Suppressor macrophage treated with lipopolysaccharide for 4 hours (primary cell): ENCODE data around the gene VBP1.
A peak's percentile ranks its signal among the peaks of the same experiment; 100 is the strongest.
"Not testable (repeated sequence)": the region's sequence is repeated elsewhere in the genome, so short reads cannot be mapped to it uniquely, and the experiment has no call there.

Source experiments
- DNase-seq: peaks from one replicate; pipeline ENCODE4 v3.0.0-alpha.2; 2020

The VBP1 gene, protein sequence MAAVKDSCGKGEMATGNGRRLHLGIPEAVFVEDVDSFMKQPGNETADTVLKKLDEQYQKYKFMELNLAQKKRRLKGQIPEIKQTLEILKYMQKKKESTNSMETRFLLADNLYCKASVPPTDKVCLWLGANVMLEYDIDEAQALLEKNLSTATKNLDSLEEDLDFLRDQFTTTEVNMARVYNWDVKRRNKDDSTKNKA

DNA sequence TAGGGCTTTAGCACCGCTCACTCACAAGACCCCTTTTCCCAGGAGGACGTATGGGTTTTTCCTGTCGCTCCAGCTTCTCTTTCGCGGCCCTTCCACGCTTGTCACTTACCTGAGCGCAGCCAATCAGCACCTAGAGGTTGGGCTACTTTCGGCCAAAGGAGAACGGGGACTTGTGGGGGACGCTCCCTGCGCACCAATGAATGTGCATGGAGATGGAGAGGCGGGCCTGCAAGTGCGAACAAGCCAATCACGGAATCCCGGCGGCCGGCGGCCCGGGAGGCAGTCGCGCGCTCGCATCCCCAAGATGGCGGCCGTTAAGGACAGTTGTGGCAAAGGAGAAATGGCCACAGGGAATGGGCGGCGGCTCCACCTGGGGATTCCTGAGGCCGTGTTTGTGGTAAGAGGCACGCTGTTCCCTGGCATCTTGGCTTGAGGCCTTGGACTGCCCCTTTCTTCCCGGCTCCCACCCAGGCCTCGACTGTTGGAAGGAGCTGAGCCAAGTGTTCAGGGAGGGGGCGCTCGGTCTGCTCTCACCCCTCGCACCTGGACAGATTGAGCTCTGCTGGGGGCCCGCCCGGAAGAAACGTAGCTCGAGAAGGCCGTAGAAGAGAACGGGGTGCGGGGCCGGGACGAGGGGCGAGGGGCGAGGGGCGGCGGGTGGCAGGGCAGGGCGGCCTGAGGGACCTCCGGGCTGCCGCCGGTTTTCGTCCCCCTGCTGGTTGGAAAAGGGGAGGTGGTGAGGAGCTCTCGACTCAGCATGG lies at the start of gene VBP1:
VBP1 (plus strand) TSS at position 282 of the 761 bp plus-strand sequence; CDS start at position 305, 23 bp downstream.
- peak; percentile 90 for DNase-seq

DNA sequence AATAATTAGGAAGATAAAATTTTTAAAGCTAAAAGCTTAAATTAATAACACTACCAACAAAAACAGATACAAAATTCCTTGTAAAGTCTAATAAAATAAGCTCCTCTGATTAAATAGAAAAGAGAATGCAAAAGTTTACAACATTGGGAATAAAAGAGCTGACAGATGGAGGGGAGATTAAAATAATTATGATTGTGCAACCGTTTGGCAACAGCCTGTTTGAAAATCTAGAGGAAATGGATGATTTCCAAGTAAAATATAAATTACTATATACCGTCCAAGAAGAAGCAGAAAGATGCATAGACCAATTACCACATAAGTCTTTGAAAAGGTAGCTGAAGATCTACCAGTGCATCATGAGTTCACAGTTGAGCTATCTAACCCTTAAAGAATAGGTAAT lies 46.4 kb upstream of the VBP1 start:
- DNase-seq, result no peak

DNA sequence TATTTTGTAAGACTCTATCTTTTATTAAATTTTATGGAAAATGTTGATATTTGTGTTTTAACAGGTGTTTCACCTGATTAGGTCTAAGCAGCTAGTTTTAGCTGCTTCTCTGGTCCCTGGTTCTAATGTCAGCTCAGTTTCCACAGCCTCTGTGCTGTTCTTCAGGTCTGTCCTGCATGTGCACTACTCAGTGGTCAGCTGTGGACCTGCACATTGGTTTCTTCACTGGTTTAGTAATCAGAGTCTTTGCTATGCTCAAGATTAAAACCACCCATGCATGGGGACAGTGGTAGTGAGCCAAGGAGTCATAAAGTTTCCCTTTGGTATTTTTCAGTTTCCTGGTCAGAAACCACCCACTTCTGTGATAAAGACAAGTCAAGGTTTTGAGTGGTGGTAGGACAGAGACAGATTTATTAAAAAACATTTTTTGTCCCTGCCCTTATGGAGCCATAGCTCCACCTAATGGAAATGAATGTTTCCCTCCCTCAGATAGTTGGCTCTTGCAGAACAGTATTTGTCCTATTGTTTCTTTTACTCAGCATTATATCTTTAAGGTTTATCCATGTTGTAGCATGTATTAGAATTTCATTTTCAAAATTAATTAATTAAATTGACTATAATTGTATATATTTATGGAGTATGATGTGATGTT lies 36.8 kb upstream of the VBP1 start:
- no peak for DNase-seq

DNA sequence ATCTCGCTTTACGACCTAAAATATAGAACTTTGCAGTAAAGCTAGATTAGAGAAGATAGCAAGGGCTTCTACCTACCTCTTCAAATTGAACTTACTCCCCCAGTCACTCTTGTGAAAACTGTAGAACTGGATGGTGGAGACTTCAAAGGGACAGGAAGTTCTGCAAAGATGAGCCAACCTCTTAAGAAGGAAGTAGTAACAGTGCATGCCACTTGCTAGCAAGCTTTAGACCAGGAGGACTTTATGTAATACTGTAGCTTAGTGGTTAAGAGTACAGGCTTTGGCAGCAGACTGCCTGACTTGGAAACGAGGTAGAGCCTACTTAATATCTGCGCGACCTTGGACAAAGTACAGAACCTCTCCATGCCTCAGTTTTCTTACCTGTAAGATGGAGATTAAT lies 27.5 kb upstream of the VBP1 start:
- no peak for DNase-seq

DNA sequence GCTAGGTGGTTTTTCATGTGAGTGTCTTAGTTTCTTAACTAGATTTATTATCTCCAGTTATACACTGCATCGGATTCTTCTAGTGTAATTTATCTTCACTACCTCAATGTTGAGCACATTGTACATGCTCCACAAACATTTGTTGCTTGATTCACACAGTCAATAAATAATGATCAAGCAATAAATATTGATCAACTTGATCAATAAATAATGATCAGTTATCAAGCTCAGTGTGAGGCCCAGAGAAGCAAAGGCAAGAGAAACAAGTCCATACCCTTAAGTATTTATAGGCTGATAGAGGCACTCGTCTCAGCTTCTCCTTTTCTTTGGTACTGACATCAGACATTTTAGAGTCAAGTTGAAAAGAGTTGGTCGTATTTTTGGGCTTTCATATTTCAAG lies 5.1 kb upstream of the VBP1 start:
- DNase-seq, result no peak

DNA sequence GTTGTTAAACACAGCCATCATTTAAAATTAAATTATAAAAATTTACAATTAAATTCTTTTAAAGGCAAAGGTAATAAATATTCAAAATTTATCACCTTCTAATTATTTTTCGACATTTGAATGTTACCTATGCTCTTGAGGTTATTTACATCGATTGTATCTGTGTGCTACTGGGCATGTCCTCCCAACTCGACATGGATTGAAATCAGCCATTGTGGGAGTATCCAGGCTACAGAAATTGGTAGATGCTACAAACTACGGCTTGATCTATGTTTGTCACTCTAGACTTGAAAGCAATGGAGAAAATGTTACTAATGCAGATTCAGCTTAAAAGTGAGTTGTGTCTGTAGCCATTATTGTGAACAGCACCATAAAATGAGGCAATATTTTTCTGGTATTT lies 2.5 kb upstream of the VBP1 start:
- DNase-seq, result no peak

DNA sequence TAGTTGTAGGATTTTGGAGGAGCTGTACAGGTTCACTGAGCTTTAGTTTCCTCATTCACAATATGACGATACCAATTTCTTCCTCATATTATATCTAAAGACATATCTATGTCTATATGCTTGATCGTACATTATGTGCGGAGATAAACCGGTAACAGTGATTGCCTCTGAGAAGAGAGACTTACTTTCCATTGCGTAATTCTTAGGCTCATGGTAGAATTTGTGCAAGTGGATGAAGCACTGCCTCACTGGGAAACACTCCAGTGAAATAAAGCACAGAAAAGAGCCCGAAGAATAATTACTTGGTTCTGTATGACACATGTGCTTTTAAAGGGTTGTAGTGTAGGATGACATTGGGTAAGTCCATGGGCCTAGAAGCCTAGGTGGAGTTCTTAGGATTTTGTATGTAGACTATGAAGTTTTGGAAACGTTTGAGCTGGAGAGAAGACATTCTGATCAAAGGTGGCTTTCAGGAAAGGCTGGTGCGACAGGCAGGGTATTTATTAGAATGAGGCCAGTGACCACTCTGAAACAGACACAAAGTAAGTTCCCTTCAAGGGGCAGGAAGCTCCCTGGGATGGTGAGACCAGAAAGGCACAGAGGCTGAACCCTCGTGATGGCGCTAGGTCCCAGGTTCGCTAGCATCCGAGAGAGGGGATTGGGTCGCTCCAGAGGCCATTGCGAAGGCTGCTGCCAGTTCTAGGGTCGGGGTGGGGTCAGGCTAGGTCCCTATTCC lies 649 bp upstream of the VBP1 start:
- DNase-seq, result no peak

DNA sequence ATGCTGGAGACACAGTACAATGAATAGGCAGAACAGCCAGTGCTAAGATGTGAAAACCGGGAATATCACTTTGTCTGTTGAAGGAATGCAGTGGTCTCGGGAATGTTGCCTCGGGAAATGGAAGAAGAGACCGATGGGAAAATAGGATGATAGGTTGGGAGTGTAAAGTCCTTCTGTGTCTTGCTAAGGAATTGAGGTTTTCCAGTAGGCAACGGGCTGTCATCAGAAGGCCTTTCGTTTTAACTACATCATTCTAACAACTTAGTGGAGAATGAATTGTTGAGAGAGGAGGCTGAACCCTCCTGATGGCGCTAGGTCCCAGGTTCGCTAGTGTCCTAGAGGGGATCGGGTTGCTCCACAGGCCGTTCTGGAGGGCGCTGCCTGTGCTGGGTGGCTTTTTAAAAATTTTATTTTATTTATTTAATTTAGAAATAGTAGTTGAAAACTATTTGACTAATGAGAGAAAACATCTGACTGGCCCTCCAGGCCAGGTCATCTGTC lies 730 bp downstream of the VBP1 start:
- DNase-seq, result no peak

DNA sequence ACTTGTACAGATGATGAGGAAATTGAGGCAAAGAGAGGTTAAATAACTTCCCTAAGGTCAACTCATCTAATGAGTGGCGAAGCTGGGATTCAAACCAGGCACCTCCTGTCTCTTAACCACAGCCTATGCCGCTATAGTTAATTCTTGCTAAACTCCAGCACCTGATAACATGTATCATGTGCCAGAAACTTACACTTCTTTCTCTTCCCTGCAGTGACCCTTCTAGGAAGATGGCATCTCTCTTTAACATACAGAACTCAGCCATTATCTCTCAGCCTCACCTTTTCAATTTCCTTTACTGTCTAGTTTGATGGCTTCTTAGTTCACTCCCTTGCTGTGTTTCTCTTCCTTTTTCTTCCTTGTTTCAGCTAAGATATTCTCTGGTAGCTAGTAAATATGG lies 2.5 kb downstream of the VBP1 start:
- no peak for DNase-seq

DNA sequence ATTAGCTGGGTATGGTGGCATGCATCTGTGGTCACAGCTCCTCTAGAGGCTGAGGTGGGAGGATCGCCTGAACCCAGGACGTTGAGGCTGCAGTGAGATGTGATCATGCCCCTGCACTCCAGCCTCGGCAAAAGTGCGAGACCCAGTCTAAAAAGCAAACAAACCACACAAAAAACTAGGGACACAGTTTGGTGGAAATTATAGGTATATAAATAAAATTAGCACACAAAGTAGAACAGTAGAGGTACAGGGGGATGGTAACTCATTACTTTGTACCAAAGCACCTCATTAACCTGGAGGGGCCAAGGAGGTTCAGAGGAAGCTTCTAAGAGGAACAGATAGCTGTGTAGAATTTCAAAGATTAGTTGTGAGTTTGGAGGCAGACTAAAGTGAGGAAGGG lies 5.1 kb downstream of the VBP1 start:
- DNase-seq, result no peak

DNA sequence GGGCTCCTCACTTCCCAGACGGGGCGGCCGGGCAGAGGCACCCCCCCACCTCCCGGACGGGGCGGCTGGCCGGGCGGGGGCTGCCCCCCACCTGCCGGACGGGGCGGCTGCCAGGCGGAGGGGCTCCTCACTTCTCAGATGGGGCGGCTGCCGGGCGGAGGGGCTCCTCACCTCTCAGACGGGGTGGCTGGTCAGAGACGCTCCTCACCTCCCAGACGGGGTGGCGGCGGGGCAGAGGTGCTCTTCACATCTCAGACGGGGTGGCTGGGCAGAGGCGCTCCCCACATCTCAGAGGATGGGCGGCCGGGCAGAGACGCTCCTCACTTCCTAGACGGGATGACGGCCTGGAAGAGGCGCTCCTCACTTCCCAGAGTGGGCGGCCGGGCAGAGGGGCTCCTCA lies 7.5 kb downstream of the VBP1 start:
- DNase-seq, result not testable (repeated sequence)

DNA sequence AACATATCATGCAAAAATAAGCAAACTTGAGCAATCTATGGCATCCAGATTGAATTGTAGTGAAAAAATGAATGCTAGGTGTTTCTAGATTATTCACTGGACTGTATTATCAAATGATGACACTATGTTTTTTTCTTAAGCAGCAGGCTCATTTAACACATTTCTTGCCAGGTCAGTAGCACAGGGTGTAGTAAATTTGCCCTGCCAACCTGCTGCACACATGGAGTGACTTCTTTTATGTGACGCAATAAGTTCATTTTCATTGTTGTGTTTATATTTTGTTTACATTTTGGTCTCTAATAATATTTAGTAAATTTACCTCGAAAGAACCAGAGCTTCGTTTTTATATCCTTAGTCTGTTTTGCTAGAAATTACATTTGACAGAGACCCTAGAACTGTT lies 9.5 kb downstream of the VBP1 start:
- no peak for DNase-seq

DNA sequence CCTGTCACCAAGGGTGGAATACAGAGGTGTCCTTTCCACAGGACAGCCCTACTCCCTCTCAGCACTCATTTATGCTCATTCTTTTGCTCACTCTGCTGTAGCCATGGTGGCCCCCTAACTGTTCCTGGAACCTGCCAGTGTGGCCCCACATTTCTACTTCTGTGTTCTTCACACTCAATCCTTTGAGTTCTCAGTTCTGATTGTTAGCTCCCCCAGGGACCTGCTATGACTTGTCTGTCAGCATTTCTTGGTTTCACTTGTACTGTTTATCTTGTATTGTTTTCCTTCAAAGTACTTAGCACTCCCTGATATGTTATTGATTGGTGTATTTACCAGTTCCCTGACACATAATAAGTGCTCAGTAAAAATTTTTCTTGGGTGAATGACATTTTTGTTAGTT lies 14.9 kb downstream of the VBP1 start:
- no peak for DNase-seq

DNA sequence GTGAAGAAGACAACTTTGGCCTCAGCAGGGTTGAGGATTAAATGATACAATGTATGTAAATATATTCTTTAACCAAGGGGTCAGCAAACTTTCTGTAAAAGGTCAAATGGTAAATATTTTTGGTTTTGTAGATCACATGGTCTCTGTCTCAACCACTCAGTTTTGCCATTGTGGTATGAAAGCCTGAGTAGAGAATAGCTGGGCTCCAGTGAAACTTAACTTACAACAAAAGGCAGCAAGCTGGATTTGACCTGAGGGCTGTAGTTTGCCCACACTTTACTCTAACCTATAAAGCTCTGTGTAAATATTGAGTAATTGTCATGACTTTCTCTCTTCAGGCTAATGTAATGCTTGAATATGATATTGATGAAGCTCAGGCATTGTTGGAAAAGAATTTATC lies 19.6 kb downstream of the VBP1 start:
- DNase-seq, result no peak

DNA sequence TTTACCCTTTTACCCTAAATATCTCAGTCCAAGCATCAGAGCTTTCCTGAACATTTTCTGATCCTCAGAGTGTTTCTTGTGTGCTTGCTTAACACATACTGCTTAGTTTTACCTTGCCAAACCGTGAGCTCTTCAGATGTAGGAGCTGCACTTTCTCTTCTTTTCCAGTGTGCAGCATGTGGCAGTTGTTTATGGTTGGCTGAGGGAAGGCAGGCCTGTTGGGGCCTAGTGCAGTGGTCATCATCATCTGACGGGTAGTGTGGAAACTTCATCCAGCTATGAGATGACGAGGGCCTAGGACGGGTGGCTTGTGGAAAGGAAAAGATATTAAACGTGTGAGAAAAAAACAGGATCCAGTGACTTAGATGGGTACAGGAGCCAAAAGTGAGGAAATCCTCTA lies 21.5 kb downstream of the VBP1 start:
- no peak for DNase-seq

DNA sequence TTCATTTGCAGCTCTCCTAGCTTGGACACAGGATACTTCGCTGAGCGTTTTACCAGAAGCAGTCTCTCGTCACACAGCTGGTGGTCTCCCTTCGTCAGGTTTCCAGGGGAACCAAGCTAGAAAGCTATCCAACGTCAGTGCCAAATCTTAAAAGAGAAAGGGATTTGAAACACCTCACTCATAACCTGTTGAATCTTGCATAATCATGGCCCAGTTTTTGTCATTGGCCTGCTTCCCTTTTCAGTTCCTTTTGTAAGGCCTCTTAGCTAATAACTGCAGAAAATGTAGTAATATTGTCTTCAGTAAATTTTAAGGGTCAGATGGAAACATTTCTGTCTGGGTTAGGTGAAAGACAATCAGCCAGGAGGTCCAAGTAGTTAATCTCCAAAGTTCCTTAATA lies 26.0 kb downstream of the VBP1 start:
- peak; percentile 54 for DNase-seq

DNA sequence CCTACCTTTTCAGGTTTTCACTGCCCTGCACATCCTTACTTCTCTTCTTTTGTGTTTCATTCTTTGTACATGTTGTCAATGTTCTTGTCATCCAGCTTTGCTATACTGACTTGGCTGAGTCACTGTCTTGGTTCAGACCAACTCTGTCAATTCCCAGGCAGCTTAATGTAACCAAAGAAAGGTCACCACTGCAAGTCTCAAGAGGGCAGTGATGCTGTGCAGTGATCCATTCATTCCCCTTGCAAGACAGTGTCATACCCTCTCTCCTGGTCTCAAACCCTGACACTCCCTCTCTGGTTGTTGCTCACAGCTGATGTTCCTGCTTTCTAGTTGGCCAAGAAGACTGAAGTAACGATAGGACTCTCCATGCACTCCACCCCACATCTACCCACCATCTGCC lies 30.5 kb downstream of the VBP1 start:
- no peak for DNase-seq

DNA sequence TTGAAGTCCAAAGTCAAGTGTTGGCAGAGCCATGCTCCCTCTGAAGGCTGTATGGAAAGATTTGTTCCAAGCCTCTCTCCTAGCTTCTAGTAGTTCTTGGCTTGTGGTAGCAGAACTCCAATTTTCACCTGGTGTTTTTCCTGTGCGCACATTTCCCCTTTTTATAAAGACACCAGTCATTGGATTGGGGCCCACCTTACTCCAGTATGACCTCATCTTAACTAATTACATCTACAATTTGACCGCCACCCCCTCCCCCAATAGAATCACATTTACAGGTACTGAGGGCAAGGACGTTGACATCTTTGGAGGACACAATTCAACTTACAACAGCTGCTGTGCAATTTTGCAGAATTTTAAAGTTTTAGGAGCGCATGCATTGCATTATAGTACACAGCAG lies 31.2 kb downstream of the VBP1 start:
- DNase-seq, result no peak

DNA sequence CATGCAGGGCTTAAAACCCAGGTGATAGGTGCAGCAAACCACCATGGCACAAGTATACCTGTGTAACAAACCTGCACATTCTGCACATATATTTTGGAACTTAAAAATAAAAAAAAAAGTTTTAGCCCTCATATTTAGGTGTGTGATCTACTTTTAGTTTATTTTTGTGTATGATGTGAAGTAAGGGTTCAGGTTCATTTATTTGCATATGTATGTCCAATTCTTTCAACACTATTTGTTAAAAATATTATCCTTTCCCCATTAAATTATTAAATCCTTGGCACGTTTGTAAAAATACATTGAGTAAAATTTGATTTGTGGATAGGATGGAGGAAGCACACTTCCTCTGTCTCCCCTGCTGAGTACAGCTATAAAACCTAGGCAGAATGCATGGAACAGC lies 35.1 kb downstream of the VBP1 start:
- no peak for DNase-seq

DNA sequence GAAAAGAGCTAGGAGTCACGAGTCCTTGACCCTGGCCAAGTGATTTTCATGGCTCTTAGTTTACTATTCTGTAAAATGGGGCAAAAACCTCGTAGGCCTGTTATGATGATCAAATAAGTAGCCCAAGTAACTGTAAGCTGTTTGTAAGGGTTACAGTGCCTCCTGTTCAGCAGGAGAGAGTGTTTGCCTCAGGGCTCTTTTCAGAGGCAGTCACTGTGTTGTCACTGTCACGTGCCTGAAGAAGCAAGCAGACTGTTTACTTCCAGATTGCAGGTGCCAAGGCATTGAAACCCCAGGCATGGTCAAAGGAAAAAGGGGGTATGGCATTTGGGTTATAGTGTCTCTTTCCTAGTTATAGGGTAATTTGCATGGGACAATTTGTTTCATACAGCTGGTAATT lies 43.5 kb downstream of the VBP1 start:
- no peak for DNase-seq

DNA sequence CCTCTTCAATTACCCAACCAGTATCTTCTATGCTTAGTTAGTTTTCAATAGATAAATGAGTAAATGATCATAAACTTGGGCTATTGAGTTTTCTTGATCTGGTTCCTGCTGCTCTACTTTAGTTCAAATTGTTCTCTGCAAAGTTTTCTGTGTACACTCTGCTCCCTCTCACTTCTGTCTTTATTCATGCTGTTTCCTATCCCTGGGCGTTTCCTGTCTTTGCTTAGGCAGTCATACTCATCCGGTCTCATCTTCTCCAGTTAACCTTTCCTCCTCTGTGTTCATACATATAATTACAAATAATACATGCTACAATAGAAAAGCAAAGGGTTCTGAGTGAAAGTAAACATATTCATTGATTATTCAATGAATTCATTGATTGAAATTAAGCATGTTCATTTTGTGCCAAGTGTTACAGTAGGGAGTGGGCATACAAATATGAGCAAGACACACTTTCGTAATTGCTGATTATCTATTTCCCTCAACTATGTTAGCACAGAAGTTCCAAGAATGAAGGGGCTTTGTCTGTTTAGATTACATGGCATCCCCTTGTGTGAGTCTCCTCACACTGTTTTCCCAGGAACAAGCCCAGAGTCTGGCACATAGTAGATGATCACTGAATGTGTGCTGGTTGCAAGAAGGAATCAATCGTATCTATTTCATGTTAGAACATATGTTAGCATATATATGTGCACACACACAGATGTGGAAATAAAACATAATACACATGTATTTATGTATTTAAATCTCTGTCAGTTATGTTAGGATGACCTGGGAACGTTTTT lies 46.9 kb downstream of the VBP1 start:
- peak; percentile 1 for DNase-seq

DNA sequence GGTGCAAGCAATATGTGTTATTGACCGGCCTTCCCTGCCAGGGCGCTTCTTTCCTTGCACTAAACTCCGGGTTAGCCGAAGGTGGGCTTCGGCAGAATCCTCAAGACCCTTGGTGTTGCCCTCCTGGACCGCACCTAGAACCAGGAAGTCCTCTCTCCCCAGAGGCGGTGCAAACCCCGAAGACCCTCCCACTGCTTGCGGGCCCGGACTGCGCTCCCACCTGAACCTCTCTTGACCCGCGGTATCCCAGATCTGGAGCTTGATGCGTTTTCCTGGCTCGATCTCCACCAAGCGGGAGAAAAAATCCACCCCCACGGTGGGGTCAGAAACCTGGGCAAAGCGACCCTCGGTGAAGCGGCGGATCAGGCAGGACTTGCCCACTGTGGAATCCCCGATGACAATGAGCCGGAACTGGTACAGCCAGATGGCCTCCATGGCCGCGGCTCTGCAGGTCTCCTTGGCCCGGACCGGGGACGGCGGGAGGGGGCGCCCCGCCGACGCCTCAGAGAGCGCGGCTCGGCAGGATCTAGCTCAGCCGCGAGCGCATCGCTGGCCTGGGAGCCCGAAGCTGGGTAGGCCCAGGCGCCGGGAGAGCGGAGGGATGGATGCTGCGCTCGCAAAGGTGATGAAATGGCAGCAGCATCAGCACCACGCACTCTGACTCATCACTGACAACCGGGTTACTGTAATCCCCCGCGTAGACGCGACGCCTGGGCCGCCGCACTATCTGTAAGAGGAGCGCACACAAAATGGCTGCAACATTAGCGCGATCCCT lies 47.8 kb downstream of the VBP1 start, which contains the start of gene RAB39B:
RAB39B (minus strand) TSS at position 638 of the 775 bp plus-strand sequence; CDS start at position 435, 203 bp downstream.
- DNase-seq, result peak; percentile 56
